Stimulated activated naive CD8-positive, alpha-beta T cell treated with anti-CD3 and anti-CD28 coated beads, Interleukin-15, Interleukin-2, amounts not matched to agents 100 U/mL and 50 U/mL, for 24 hours (primary cell): ENCODE measurements around the gene EMX2.

Experiments used
- ATAC-seq: fragments of 150-1000 bp; cut with Tn5 transposase; one replicate; pipeline ENCODE4 v1.10.0; 2021
- DNase-seq: peaks from one replicate; pipeline ENCODE4 v3.0.0; 2021

The EMX2 gene

GRCh38 chr10:117532003-117532385 is 10.6 kb upstream of the EMX2 start:
- DNase-seq: no peak
- ATAC-seq: no peak

- ATAC-seq: no peak
- no peak for DNase-seq
Observed at GRCh38 chr10:117532451-117533107, 10.0 kb upstream of the EMX2 start.

- no peak for DNase-seq
- no peak for ATAC-seq
Observed at GRCh38 chr10:117533507-117534281, 8.9 kb upstream of the EMX2 start.

DNA sequence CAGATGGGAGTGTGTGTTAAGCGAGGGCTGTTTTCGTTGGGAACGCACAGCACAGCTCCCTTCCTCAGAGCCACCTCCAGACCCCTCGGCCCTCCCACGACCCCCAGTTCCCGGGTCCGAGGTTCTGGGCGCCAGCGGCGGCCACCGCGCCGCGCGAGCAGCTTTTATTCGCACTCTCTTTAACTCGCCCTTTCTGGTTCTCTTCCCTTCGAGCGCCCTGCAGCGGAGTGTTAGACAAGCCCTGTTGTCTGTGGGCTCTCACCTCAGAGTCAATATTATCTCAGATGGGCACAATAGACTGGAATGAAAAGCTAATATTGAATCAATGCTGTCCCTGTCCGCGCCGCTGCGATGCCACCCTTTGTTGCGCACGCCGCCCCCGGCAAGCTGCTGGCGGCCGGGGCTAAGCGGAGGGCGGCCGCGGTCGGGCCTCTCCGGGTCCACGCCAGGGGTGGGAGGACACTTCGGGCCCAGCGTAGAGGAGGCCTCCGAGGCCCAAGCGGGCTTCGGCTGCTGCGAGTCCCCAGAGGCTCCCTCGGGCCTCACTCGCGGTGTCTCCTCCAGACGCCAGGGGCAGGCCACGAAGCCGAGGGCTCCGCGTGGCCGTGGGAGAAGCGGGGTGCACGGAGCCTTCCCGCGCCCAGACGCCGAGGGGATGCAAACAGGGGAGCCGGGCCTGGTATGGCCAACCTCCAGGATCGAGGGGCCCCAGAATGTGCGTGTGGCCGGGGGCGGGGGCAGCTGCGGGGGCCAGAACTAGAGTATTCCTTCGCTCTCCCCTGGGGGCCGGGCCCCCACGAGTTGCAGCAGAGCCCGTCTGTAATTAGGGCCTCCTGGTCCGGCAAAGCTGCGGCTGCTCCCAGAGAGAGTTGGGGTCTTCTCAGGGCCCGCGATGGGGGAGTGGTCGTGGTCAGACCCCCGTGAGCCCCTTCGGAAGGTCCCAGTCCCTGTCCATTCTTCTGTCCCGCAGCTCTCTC is 7.9 kb upstream of the EMX2 start:
- no peak for DNase-seq

GRCh38 chr10:117535298-117536071 is 7.1 kb upstream of the EMX2 start:
- DNase-seq: no peak
- ATAC-seq: no peak

More for the DNA sequence above, 7.9 kb upstream of the EMX2 start:
- ATAC-seq: no peak

DNA sequence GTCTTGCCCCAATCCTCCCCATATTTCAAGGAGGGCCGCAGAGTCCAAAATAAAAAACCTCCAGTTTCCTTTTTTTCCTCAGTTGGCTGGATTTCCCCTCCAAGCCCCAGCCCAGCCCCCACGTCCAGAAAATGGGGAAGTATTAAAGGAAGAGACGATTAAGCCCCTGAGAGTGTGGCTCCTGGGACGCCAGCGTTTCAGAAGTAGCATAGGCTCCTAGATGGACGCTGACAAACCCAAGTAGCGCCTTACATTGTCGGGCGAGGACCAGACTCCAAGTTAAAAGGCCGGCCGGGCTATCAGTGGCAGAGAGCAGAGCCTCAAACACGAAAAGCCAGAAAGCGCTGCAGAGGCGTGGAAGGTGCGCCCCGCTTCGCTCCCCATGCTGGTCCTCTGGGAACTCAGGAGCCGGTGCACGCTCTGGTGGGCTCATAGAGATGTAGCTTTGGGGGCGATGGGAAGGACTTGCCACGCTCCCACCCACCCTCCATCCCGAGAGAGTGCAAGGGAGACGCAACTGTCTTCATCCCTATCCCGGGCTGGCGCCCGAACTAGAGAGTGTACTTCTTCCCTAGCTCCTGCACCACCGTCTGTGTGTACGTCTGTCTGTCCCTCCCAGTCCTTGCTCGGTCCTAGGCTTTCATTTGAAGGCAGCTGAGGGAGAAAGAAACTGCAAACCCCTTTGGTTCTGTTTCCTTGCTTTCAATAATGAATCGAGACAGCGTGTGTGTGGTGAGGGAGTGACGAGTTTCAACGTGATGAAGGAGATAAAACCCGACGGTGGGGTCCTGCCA is 6.3 kb upstream of the EMX2 start:
- ATAC-seq (no peak), DNase-seq (no peak)

GRCh38 chr10:117536866-117537435 is 5.6 kb upstream of the EMX2 start:
- DNase-seq (no peak), ATAC-seq (no peak)

DNA sequence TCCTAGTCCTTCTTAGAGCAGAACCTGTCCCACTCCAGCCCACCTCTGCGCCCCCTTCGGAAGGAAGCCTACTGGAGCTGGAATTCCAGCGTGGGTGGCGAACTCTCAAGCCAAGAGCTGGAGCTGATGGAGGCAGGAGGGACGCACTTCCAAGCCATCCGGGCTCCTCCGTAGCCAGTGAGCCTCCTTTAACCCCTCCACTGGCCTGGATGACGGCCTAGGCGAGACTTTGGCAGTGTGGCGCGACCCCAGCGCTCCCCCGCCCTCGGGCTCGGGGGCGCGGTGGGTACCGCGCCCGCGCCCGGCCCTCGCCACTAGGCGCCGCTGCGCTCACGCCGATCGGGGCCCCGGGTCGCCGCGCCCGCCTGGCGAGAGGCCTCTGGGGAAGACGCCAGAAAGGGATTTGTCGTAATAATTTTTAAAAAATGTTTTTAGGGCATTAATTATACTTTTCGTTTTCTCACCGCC is 5.1 kb upstream of the EMX2 start:
- DNase-seq (peak; percentile 52), ATAC-seq (no peak)

DNA sequence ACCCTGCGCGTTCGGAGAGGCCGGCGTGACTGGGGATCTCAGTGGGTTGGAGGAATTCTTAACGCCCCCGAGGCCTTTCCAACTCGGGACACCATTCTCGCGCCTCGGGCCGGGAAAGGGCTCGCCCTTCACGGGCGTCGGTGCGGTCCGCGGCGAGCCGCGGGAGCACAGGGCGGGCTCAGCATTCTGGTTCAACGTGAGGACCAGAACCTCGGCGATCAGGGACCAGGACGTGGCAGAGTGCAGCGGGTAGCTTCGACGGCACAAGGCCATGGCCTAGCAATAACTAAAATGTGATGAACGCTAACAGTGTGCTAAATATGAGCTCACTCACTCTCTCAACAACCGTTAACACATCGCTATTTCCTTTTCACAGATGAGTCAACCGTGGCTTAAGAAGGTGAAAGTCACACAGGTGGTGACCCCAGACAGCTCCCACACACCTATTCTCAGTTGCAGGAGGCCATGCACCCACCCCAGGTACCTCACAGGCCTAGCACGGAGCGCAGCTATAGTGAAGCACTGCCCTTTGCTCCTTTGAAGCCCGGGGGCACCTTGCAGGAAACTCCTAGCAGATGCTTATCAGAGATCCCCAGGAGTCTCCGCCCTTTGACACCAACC is 4.5 kb upstream of the EMX2 start:
- ATAC-seq (peak; percentile 21), DNase-seq (no peak)

DNA sequence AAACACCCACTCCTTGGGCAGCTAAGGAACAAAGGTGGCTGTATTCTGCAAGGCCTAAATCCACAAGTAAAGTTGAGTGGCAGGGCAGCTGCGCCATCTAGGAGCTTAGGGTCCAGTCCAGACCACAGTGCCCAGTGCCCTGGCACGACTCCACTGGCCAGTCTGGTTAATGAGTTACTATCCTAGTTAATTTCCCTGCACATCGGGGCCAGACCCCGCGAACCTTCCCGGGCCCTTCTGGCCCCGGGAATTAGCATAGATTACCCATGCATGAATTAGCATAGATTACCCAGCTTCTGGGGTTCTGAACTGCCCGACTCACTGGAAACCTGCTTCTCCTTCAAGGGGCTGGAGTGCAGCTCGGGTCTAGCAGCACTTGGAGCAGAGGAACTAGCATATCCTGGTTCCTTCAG is 3.2 kb upstream of the EMX2 start:
- ATAC-seq (no peak), DNase-seq (no peak)

DNA sequence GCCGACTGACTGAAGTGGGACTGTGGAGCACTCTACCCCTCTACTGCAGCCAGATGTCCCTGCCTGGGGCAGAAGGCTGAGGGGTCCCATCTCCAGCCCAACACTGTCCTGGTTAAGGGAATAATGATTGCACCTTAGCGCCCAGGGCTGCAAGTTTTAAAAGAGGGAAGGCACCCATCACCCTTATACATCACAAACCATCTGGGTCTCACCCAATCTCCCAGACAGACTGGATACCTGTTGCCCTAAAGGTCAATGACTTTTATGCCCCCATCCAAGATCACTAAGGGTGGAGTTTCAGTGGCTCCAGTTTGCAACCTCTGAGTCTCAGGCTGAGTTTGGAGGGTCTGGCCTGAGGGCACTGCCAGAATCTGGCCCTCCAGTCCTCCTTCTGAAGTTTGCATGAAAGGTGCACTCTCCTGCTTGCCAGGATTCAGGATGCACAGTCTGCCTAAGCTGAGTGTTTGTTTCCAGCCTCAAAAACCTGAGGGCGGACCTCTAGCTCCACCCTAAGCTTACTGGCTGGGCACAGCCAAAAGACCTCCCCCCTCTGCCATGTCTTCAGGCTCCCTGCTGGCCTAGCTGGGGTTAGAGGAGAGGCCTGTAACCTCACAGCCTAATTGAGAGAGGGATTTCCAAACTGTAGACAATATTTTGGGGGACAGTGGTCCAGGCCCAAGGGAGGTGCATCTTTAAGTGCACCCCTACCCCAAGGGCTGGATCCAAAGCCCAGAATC is 2.5 kb upstream of the EMX2 start:
- DNase-seq (no peak), ATAC-seq (no peak)

- no peak for ATAC-seq
Observed at GRCh38 chr10:117540640-117541404, 1.7 kb upstream of the EMX2 start.

GRCh38 chr10:117541405-117541908 is 1.1 kb upstream of the EMX2 start:
- ATAC-seq (no peak), DNase-seq (no peak)

More at GRCh38 chr10:117540640-117541404, 1.7 kb upstream of the EMX2 start:
- no peak for DNase-seq

DNA sequence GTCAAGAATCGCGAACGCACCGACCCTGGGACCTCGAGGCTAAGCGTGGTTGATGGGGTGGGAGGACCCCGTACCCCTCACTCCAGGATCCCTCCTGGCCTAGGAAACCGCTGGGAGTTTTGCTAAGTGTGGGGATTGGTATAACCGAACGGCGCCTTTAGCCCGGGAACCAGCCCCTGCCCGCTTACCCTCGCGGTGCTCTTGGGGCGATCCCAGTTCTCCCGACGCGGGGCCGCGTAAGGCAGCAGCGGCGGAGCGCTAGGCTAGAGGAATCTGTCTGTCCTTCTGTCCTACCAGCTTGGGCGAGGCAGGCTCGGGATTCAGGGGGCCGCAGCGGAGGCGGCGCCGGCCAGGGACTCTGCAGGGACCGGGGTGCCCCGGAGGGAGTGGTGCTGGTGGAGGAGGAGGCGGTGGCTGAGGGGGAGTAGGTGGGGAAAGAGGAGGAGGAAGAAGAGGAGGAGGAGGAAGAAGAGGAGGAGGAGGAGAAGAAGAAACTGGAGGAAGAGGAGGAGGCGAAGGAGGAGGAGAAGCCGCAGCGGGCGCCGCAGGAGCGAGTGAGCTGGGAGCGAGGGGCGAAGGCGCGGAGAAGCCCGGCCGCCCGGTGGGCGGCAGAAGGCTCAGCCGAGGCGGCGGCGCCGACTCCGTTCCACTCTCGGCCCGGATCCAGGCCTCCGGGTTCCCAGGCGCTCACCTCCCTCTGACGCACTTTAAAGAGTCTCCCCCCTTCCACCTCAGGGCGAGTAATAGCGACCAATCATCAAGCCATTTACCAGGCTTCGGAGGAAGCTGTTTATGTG is 439 bp upstream of the EMX2 start:
- ATAC-seq: no peak
- DNase-seq: peak; percentile 35

- no peak for ATAC-seq
- DNase-seq: peak; percentile 52
Observed at GRCh38 chr10:117543225-117544003, 868 bp downstream of the EMX2 start.

- no peak for ATAC-seq
- DNase-seq: no peak
Observed at GRCh38 chr10:117544004-117544701, 1.6 kb downstream of the EMX2 start.
